GM12878 (cell line): ENCODE data around the gene KDM4C. TPM values are rescaled to one million over a fixed set of nuclear protein-coding genes. Genes with fewer than 3 reads are reported as not detected.

ENCODE experiments used
- ATAC-seq: fragments of 200-7000 bp; cut with Tn5 transposase; 3 replicates; pipeline ENCODE4 v1.9.1; 2020; ENCODE audit warnings: mild to moderate bottlenecking, moderate library complexity
- BruUV-seq: library from RNA; stranded (reverse); fragments of 400-500 nt; replicated peaks from 2 replicates; lab custom pipeline; 2021; lab: Mats Ljungman, UMichigan
- CTCF ChIA-PET: fragments of 300-600 bp; sonication (Branson Sonifier 250); formaldehyde crosslinking; extraction: SDS; loops from one replicate; lab custom pipeline; 2021; ENCODE audit warnings: inconsistent platforms; lab: Yijun Ruan, JAX
- POLR2A ChIA-PET: fragments of 350-600 bp; formaldehyde crosslinking; extraction: SDS; loops from one replicate; lab custom pipeline; 2021; ENCODE audit warnings: inconsistent platforms; lab: Charles Lee
- RAD21 ChIA-PET: fragments of 300-600 bp; sonication (Branson Sonifier 250); formaldehyde crosslinking; loops from one replicate; lab custom pipeline; 2023; ENCODE audit warnings: antibody characterized with exemption; ENCODE audit not compliant: unreplicated experiment; lab: Charles Lee
- SMC1A ChIA-PET: fragments of 300-600 bp; sonication (Branson Sonifier 250); formaldehyde crosslinking; loops from one replicate; lab custom pipeline; 2023; ENCODE audit not compliant: unreplicated experiment, uncharacterized antibody; lab: Charles Lee
- DNase-seq: peaks from one replicate; pipeline ENCODE4 v3.0.0-alpha.2; 2011; ENCODE audit warnings: low read depth, low spot score
- FAIRE-seq: peaks from 3 replicates; lab custom pipeline; 2011; peaks lifted over from hg19 to GRCh38; lab: Jason Lieb, UNC
- H2AFZ ChIP-seq: 2 replicates; pipeline ENCODE4 v1.6.0; 2011; ENCODE audit warnings: low read depth, low read length, control low read depth; ENCODE audit not compliant: control insufficient read depth
- H3K27ac ChIP-seq: 2 replicates; pipeline ENCODE4 v1.5.1; 2011; ENCODE audit warnings: control low read depth; ENCODE audit not compliant: control insufficient read depth, insufficient read depth
- H3K27me3 ChIP-seq, 2 experiments: replicated peaks in 1 of 2; 2 replicates each; pipeline versions ENCODE4 v1.6.0 to v1.6.1; 2011; ENCODE audit warnings: low read length in 1 of 2; ENCODE audit not compliant: control insufficient read depth in 2 of 2, insufficient read depth in 2 of 2
- H3K36me3 ChIP-seq, 2 experiments: 2 replicates each; pipeline ENCODE4 v1.5.1; 2011; ENCODE audit warnings: low read length in 1 of 2; ENCODE audit not compliant: control insufficient read depth in 2 of 2, insufficient read depth in 2 of 2
- H3K4me1 ChIP-seq: 2 replicates; pipeline ENCODE4 v1.6.1; 2011; ENCODE audit warnings: mild to moderate bottlenecking, low read length, moderate library complexity, mixed read lengths; ENCODE audit not compliant: control insufficient read depth, insufficient read depth
- H3K4me2 ChIP-seq: 2 replicates; pipeline ENCODE4 v1.6.0; 2011; ENCODE audit warnings: control low read depth; ENCODE audit not compliant: control insufficient read depth, insufficient read depth
- H3K4me3 ChIP-seq: fragments of 200-600 bp; sonication (generic); 2 replicates; pipeline ENCODE4 v1.5.1; 2016
- H3K79me2 ChIP-seq: 2 replicates; pipeline ENCODE4 v1.6.0; 2011; ENCODE audit warnings: low read length; ENCODE audit not compliant: control insufficient read depth, insufficient read depth
- H3K9ac ChIP-seq: 2 replicates; pipeline ENCODE4 v1.8.0; 2011; ENCODE audit warnings: low read length, control low read depth, mixed read lengths; ENCODE audit not compliant: control insufficient read depth, insufficient read depth
- H3K9me3 ChIP-seq: replicated peaks from 3 replicates; pipeline ENCODE4 v1.5.1; 2011; ENCODE audit warnings: mild to moderate bottlenecking, low read length; ENCODE audit not compliant: control insufficient read depth, insufficient read depth
- H4K20me1 ChIP-seq: 2 replicates; pipeline ENCODE4 v1.6.0; 2011; ENCODE audit not compliant: control insufficient read depth, insufficient read depth
- HCFC1 ChIP-seq: fragments of 150-350 bp; IDR thresholded peaks from 2 replicates; pipeline ENCODE4 v1.6.1; 2014; ENCODE audit warnings: low read length
- MYB ChIP-seq: fragments of 150-350 bp; IDR thresholded peaks from 2 replicates; pipeline ENCODE4 v1.6.1; 2014; ENCODE audit warnings: mild to moderate bottlenecking, low read depth, low read length, borderline replicate concordance
- NBN ChIP-seq: fragments of 450-650 bp; IDR thresholded peaks from 2 replicates; pipeline ENCODE4 v1.6.1; 2016
- SMAD1 ChIP-seq: fragments of 450-650 bp; IDR thresholded peaks from 2 replicates; pipeline ENCODE4 v1.6.1; 2018; ENCODE audit warnings: mild to moderate bottlenecking, low read depth; ENCODE audit not compliant: partially characterized antibody
- SREBF2 ChIP-seq: IDR thresholded peaks from 2 replicates; pipeline ENCODE4 v1.6.1; 2012; ENCODE audit warnings: mild to moderate bottlenecking, low read length
- ZBED1 ChIP-seq: IDR thresholded peaks from 2 replicates; pipeline ENCODE4 v1.6.1; 2016; ENCODE audit warnings: borderline replicate concordance
- WGBS: methylation state at CpG from one replicate; pipeline ENCODE4 v1.1.6; 2016; ENCODE audit warnings: low lambda C conversion rate; ENCODE audit not compliant: insufficient replicate concordance, insufficient coverage; ENCODE audit errors: missing lambda C conversion rate; 5-methylcytosine and 5-hydroxymethylcytosine counted together
- in situ Hi-C: fragments of 300-500 bp; cut with MboI; formaldehyde crosslinking; loops from 9 replicates; pipeline ENCODE4 v1.14.3; 2018; ENCODE audit warnings: mixed read lengths
- intact Hi-C: fragments of 100-400 bp; cut with micrococcal nuclease; formaldehyde crosslinking; loops from one replicate; pipeline ENCODE4 v1.14.2; 2022; ENCODE audit not compliant: unreplicated experiment
- polyA plus RNA-seq, 11 experiments: library from polyadenylated mRNA; depleted of rRNA in 4 of 11; unstranded in 6 of 11; stranded (reverse) in 5 of 11; fragments of >200 nt; fragmentation: Nextera tagmentation in 4 of 11; fragmentation: Illumina TruSeq in 1 of 11; extraction: Ambion mirVana in 4 of 11; extraction: Trizol in 1 of 11; gene quantifications; 1 replicate in 1 of 11; 2 replicates in 10 of 11; pipeline versions ENCODE4 v1.2.1 to v1.2.3, GENCODE V29; 2011 to 2016; ENCODE audit warnings: inconsistent platforms in 2 of 11, missing spikeins in 2 of 11, low read depth in 1 of 11
- total RNA-seq, 4 experiments: library from RNA; depleted of rRNA in 3 of 4; stranded (reverse); fragments of >200 nt in 3 of 4; fragmentation: Illumina TruSeq in 1 of 4; extraction: Trizol in 1 of 4; gene quantifications; 2 replicates each; pipeline versions ENCODE4 v1.2.1 to v1.2.3, GENCODE V29; 2013 to 2021
- TF ChIP-seq, protein P1 (sequence below): fragments of 450-650 bp; IDR thresholded peaks from 2 replicates; pipeline ENCODE4 v1.6.1; 2018; ENCODE audit warnings: borderline replicate concordance, mild to moderate bottlenecking; ENCODE audit not compliant: partially characterized antibody
- TF ChIP-seq, protein P2 (sequence below): IDR thresholded peaks from 2 replicates; pipeline ENCODE4 v1.6.1; 2012; ENCODE audit warnings: low read depth, low read length, improper control_type of control experiment
- TF ChIP-seq, protein P3 (sequence below): IDR thresholded peaks from 2 replicates; pipeline ENCODE4 v1.6.1; 2012; ENCODE audit warnings: low read length, inconsistent platforms
- TF ChIP-seq, protein P4 (sequence below): fragments of 450-650 bp; formaldehyde crosslinking; IDR thresholded peaks from 2 replicates; pipeline ENCODE4 v1.5.0; 2022; ENCODE audit warnings: mild to moderate bottlenecking, missing genetic modification characterization
- TF ChIP-seq, protein P5 (sequence below): fragments of 450-650 bp; IDR thresholded peaks from 2 replicates; pipeline ENCODE4 v1.6.1; 2017; ENCODE audit warnings: mild to moderate bottlenecking, moderate library complexity

The KDM4C gene
- total and polyA plus RNA-seq, 10 of the 15 experiments (the other 5 are each of a cell fraction or from before 2014, with no cell fraction given): 6.8 to 41.2 (median 20.1) TPM

DNA sequence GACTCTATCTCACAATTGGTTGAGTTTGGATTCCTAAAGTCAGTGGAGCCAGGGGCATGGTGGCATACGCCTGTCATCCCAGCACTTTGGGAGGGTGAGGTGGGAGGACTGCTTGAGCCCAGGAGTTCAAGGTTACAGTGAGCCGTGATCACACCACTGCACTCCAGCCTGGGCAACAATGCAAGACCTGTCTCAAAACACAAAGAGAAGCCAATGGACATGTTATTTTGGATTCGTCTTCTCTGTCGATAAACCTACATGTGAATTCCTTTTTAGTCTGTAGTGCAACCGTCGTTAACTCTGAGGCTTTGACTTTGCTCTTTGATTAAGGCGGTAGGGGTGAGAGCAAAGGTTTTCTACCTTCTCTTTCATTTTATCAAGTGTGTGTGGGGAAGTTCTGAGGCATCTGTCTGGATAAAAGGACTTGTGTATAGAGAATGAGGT lies 142.7 kb downstream of the KDM4C start (continued):
- TF ChIP-seq, protein P1, sequence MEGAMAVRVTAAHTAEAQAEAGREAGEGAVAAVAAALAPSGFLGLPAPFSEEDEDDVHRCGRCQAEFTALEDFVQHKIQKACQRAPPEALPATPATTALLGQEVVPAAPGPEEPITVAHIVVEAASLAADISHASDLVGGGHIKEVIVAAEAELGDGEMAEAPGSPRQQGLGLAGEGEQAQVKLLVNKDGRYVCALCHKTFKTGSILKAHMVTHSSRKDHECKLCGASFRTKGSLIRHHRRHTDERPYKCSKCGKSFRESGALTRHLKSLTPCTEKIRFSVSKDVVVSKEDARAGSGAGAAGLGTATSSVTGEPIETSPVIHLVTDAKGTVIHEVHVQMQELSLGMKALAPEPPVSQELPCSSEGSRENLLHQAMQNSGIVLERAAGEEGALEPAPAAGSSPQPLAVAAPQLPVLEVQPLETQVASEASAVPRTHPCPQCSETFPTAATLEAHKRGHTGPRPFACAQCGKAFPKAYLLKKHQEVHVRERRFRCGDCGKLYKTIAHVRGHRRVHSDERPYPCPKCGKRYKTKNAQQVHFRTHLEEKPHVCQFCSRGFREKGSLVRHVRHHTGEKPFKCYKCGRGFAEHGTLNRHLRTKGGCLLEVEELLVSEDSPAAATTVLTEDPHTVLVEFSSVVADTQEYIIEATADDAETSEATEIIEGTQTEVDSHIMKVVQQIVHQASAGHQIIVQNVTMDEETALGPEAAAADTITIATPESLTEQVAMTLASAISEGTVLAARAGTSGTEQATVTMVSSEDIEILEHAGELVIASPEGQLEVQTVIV: no peak
- TF ChIP-seq SMAD1: no peak
- TF ChIP-seq, protein P2, sequence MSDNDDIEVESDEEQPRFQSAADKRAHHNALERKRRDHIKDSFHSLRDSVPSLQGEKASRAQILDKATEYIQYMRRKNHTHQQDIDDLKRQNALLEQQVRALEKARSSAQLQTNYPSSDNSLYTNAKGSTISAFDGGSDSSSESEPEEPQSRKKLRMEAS: no peak

DNA sequence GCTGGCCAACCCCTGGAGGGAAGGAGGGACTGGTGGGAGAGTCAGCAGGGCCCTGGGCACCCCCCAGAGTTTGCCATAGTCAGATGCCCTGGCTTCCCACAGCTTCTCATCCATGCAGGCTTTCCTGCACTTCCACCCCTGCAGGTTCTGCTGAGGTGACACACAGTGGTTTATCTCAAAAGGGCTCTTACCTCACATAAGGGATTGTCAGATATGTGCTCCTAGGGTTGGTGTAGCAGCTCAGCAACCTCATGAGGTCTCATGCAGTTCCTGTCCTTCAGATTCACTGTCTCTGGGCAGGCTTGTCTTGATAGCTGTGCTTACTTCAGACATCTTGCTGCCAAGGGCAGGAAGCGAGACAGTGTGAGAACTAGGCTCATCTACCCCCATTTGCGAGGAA lies 143.4 kb downstream of the KDM4C start:
- Histone ChIP-seq H3K4me1 (no peaks in the 10 kb centered on the region; the same call in 1 of the 2 replicates), H2AFZ (no peak overlapping the region), H3K27ac (no peak overlapping the region), H3K9ac (no peak overlapping the region), H3K9me3 (no peaks in the 10 kb centered on the region), H3K4me3 (no peak overlapping the region), H3K36me3 (no peaks in the 10 kb centered on the region; a peak in 1 of 4 replicates), H3K4me2 (no peak overlapping the region), H4K20me1 (no peaks in the 10 kb centered on the region), H3K79me2 (no peaks in the 10 kb centered on the region), H3K27me3 (no peaks in the 10 kb centered on the region)
- ChIA-PET CTCF (no interaction called here), SMC1A (interaction anchor here (1.6 kb wide), 1 partner anchor 74 kb away, joined by 4 read pairs; no protein-coding TSS in a partner anchor), RAD21 (no interaction called here), POLR2A (no interaction called here)
- FAIRE-seq (no peak), DNase-seq (no peak), ATAC-seq (peak; percentile 29)
- WGBS: 100% methylated on average over 2 of the region's 2 CpGs
- no TSS peak for BruUV-seq
- in situ Hi-C loops: loop anchor here (25.0 kb wide), 2 partner anchors 636 to 886 kb away; partner anchors contain the start of gene DMAC1
- intact Hi-C loops: no loop called here
- TF ChIP-seq ZBED1 (no peak), HCFC1 (no peak), NBN (no peak), MYB (no peak), SREBF2 (no peak)
- TF ChIP-seq, protein P3, sequence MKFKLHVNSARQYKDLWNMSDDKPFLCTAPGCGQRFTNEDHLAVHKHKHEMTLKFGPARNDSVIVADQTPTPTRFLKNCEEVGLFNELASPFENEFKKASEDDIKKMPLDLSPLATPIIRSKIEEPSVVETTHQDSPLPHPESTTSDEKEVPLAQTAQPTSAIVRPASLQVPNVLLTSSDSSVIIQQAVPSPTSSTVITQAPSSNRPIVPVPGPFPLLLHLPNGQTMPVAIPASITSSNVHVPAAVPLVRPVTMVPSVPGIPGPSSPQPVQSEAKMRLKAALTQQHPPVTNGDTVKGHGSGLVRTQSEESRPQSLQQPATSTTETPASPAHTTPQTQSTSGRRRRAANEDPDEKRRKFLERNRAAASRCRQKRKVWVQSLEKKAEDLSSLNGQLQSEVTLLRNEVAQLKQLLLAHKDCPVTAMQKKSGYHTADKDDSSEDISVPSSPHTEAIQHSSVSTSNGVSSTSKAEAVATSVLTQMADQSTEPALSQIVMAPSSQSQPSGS: no peak
- TF ChIP-seq, protein P4, sequence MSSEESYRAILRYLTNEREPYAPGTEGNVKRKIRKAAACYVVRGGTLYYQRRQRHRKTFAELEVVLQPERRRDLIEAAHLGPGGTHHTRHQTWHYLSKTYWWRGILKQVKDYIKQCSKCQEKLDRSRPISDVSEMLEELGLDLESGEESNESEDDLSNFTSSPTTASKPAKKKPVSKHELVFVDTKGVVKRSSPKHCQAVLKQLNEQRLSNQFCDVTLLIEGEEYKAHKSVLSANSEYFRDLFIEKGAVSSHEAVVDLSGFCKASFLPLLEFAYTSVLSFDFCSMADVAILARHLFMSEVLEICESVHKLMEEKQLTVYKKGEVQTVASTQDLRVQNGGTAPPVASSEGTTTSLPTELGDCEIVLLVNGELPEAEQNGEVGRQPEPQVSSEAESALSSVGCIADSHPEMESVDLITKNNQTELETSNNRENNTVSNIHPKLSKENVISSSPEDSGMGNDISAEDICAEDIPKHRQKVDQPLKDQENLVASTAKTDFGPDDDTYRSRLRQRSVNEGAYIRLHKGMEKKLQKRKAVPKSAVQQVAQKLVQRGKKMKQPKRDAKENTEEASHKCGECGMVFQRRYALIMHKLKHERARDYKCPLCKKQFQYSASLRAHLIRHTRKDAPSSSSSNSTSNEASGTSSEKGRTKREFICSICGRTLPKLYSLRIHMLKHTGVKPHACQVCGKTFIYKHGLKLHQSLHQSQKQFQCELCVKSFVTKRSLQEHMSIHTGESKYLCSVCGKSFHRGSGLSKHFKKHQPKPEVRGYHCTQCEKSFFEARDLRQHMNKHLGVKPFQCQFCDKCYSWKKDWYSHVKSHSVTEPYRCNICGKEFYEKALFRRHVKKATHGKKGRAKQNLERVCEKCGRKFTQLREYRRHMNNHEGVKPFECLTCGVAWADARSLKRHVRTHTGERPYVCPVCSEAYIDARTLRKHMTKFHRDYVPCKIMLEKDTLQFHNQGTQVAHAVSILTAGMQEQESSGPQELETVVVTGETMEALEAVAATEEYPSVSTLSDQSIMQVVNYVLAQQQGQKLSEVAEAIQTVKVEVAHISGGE (CRISPR knock-in tag): no peak
- TF ChIP-seq, protein P5, sequence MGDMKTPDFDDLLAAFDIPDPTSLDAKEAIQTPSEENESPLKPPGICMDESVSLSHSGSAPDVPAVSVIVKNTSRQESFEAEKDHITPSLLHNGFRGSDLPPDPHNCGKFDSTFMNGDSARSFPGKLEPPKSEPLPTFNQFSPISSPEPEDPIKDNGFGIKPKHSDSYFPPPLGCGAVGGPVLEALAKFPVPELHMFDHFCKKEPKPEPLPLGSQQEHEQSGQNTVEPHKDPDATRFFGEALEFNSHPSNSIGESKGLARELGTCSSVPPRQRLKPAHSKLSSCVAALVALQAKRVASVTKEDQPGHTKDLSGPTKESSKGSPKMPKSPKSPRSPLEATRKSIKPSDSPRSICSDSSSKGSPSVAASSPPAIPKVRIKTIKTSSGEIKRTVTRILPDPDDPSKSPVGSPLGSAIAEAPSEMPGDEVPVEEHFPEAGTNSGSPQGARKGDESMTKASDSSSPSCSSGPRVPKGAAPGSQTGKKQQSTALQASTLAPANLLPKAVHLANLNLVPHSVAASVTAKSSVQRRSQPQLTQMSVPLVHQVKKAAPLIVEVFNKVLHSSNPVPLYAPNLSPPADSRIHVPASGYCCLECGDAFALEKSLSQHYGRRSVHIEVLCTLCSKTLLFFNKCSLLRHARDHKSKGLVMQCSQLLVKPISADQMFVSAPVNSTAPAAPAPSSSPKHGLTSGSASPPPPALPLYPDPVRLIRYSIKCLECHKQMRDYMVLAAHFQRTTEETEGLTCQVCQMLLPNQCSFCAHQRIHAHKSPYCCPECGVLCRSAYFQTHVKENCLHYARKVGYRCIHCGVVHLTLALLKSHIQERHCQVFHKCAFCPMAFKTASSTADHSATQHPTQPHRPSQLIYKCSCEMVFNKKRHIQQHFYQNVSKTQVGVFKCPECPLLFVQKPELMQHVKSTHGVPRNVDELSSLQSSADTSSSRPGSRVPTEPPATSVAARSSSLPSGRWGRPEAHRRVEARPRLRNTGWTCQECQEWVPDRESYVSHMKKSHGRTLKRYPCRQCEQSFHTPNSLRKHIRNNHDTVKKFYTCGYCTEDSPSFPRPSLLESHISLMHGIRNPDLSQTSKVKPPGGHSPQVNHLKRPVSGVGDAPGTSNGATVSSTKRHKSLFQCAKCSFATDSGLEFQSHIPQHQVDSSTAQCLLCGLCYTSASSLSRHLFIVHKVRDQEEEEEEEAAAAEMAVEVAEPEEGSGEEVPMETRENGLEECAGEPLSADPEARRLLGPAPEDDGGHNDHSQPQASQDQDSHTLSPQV: no peak
